Measurements from ENCODE around the gene PXMP2. TPM values are rescaled to one million over a fixed set of nuclear protein-coding genes. Genes with fewer than 3 reads are reported as not detected.

Gene PXMP2
- polyA plus RNA-seq, 3 donors = 2.9 to 9.2 (median 8.7) TPM

- no peaks in the 10 kb centered on the region for H3K79me2 ChIP-seq (ENCODE audit: insufficient read depth, low read length)
- WGBS (ENCODE audit: insufficient coverage) = 96% methylated on average over 5 of the region's 12 CpGs
- DNase-seq = no peak
- Mint-ChIP-seq H3K9me3 (peaks cover 0 to 3% (median 0%) of the 10 kb centered on the region in 7 donors), H3K27me3 (ENCODE audit: low read depth in 3 of 3) (peaks cover 0 to 3% (median 0%) of the 10 kb centered on the region in 3 donors), H3K36me3 (peaks cover 96 to 100% of the 10 kb centered on the region in 2 donors), H3K4me1 (no peaks in the 10 kb centered on the region), H3K27ac (no peak overlapping the region), H3K4me3 (no peak overlapping the region)
- intact Hi-C loops (cut with micrococcal nuclease) = no loop called here
- H3K9me3 ChIP-seq (replicated peaks in 1 of 2; ENCODE audit: control insufficient read depth in 1 of 2, insufficient read depth in 1 of 2, low read length in 2 of 2) = no peaks in the 10 kb centered on the region
- H2AFZ ChIP-seq (ENCODE audit: insufficient read depth, low read depth, low read length, poor library complexity, severe bottlenecking) = no peak overlapping the region
- H3K4me1 ChIP-seq (ENCODE audit: control insufficient read depth in 1 of 2, insufficient read depth in 2 of 2, low read length in 2 of 2) = no peaks in the 10 kb centered on the region
- H3K27ac ChIP-seq (ENCODE audit: low read depth in 1 of 2, low read length in 2 of 2) = no peak overlapping the region
- no peak for TF ChIP-seq CTCF (IDR thresholded peaks at IDR 0.05)
- H3K9ac ChIP-seq (ENCODE audit: insufficient read depth, low read length, poor library complexity, severe bottlenecking) = no peak overlapping the region
- H3K4me3 ChIP-seq (replicated peaks in 1 of 3; ENCODE audit: low read depth in 2 of 3, low read length in 3 of 3) = no peak overlapping the region
- peaks cover 91 to 100% of the 10 kb centered on the region in 2 donors for H3K36me3 ChIP-seq (replicated peaks in 1 of 2; ENCODE audit: control insufficient read depth in 1 of 2, insufficient read depth in 2 of 2, low read length in 2 of 2)
- H3K27me3 ChIP-seq (ENCODE audit: control insufficient read depth in 2 of 2, insufficient read depth in 2 of 2, low read length in 2 of 2) = no peaks in the 10 kb centered on the region
- peaks cover 8% of the 10 kb centered on the region for H4K20me1 ChIP-seq (ENCODE audit: insufficient read depth, low read length)
- no peak overlapping the region for H3K4me2 ChIP-seq (replicated peaks; ENCODE audit: extremely low read depth, low read length, poor library complexity, severe bottlenecking)
Measured at GRCh38 chr12:132736378-132736777, 49.0 kb downstream of the PXMP2 start.

GRCh38 chr12:132736913-132737312 is 49.5 kb downstream of the PXMP2 start:
- H3K27ac Mint-ChIP-seq = no peak overlapping the region

More at GRCh38 chr12:132736913-132737312, 49.5 kb downstream of the PXMP2 start:
- Histone ChIP-seq H4K20me1 (ENCODE audit: insufficient read depth, low read length) (peaks cover 13% of the 10 kb centered on the region), H3K4me3 (replicated peaks in 1 of 3; ENCODE audit: low read depth in 2 of 3, low read length in 3 of 3) (no peak overlapping the region), H3K9ac (ENCODE audit: insufficient read depth, low read length, poor library complexity, severe bottlenecking) (no peak overlapping the region), H3K4me2 (replicated peaks; ENCODE audit: extremely low read depth, low read length, poor library complexity, severe bottlenecking) (no peak overlapping the region), H3K27me3 (ENCODE audit: control insufficient read depth in 2 of 2, insufficient read depth in 2 of 2, low read length in 2 of 2) (no peaks in the 10 kb centered on the region), H3K36me3 (replicated peaks in 1 of 2; ENCODE audit: control insufficient read depth in 1 of 2, insufficient read depth in 2 of 2, low read length in 2 of 2) (peaks cover 91 to 100% of the 10 kb centered on the region in 2 donors), H3K9me3 (replicated peaks in 1 of 2; ENCODE audit: control insufficient read depth in 1 of 2, insufficient read depth in 1 of 2, low read length in 2 of 2) (no peaks in the 10 kb centered on the region), H3K27ac (ENCODE audit: low read depth in 1 of 2, low read length in 2 of 2) (no peak overlapping the region), H2AFZ (ENCODE audit: insufficient read depth, low read depth, low read length, poor library complexity, severe bottlenecking) (no peak overlapping the region), H3K79me2 (ENCODE audit: insufficient read depth, low read length) (no peaks in the 10 kb centered on the region), H3K4me1 (ENCODE audit: control insufficient read depth in 1 of 2, insufficient read depth in 2 of 2, low read length in 2 of 2) (no peaks in the 10 kb centered on the region)
- no peak for TF ChIP-seq CTCF (IDR thresholded peaks at IDR 0.05)
- intact Hi-C loops (cut with micrococcal nuclease) = no loop called here
- H3K9me3 Mint-ChIP-seq = peaks cover 0 to 2% (median 0%) of the 10 kb centered on the region in 7 donors
- H3K4me1 Mint-ChIP-seq = no peaks in the 10 kb centered on the region
- no peak overlapping the region for H3K4me3 Mint-ChIP-seq
- no peak for DNase-seq
- H3K27me3 Mint-ChIP-seq (ENCODE audit: low read depth in 3 of 3) = peaks cover 0 to 3% (median 0%) of the 10 kb centered on the region in 3 donors
- peaks cover 97 to 100% of the 10 kb centered on the region in 2 donors for H3K36me3 Mint-ChIP-seq
- 99% methylated on average over 11 of the region's 15 CpGs for WGBS (ENCODE audit: insufficient coverage)
